Retinal pigment epithelial cell (primary cell): Measurements from ENCODE around the gene ROBO1.

Experiments used
- DNase-seq: peaks from one replicate; pipeline ENCODE4 v3.0.0-alpha.2; 2010; ENCODE audit warnings: low read depth
- H3K4me3 ChIP-seq: 2 replicates; pipeline ENCODE4 v1.5.1; 2011; ENCODE audit warnings: mild to moderate bottlenecking, low read length, control low read depth, moderate library complexity
- TF ChIP-seq, protein P1 (sequence below): conservative IDR thresholded peaks from 2 replicates; pipeline ENCODE4 v1.5.1; 2011; ENCODE audit warnings: low read depth, low read length, control low read depth, inconsistent platforms

ROBO1 gene

GRCh38 chr3:79672731-79673130 is 95.1 kb downstream of the ROBO1 start:
- TF ChIP-seq, protein P1, sequence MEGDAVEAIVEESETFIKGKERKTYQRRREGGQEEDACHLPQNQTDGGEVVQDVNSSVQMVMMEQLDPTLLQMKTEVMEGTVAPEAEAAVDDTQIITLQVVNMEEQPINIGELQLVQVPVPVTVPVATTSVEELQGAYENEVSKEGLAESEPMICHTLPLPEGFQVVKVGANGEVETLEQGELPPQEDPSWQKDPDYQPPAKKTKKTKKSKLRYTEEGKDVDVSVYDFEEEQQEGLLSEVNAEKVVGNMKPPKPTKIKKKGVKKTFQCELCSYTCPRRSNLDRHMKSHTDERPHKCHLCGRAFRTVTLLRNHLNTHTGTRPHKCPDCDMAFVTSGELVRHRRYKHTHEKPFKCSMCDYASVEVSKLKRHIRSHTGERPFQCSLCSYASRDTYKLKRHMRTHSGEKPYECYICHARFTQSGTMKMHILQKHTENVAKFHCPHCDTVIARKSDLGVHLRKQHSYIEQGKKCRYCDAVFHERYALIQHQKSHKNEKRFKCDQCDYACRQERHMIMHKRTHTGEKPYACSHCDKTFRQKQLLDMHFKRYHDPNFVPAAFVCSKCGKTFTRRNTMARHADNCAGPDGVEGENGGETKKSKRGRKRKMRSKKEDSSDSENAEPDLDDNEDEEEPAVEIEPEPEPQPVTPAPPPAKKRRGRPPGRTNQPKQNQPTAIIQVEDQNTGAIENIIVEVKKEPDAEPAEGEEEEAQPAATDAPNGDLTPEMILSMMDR: no peak
- H3K4me3 ChIP-seq: no peak overlapping the region
- DNase-seq: no peak

DNA sequence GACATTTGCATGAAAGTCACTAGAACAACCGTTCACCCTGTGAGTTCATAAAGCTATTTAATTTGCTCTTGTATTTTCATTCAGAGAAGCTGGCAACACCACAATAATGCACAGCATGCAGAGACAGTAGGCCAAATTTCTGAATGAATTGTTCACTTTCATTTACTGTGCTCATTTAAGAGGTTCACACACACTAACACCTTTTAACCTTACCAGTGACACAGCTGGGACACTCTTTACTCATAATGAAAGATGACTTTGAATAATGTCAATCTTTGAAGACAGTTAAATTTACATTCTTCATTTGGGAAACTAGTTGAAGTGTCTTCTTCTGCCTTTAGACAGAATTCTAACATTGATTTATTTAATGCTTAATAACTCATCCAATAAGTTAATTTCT is 95.7 kb downstream of the ROBO1 start:
- no peak overlapping the region for H3K4me3 ChIP-seq
- TF ChIP-seq, protein P1: no peak
- no peak for DNase-seq

GRCh38 chr3:79670178-79670577 is 97.6 kb downstream of the ROBO1 start:
- H3K4me3 ChIP-seq: no peak overlapping the region
- TF ChIP-seq, protein P1: no peak
- DNase-seq: no peak

DNA sequence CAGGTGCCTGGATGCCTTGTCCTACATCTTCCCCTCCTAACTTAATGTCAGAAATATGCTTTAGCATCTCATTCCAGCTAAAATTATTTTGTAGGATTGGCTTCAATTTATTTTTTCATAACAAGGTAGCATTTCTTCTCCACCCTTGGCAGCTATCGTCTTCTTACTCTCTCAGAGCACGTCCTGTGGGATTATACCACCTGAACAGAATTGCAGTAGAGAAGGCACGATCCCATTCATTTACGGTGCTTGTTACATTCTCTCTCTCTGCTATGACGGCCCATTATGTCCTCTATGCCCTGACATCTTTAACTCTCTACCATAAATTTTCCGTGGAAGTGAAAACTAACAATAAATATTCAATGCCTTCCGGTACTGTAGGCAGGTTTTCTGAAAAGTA is 103.3 kb downstream of the ROBO1 start:
- TF ChIP-seq, protein P1: no peak
- H3K4me3 ChIP-seq: no peak overlapping the region
- no peak for DNase-seq

- TF ChIP-seq, protein P1: no peak
- DNase-seq: no peak
Measured at GRCh38 chr3:79661896-79662295, 105.9 kb downstream of the ROBO1 start.

DNA sequence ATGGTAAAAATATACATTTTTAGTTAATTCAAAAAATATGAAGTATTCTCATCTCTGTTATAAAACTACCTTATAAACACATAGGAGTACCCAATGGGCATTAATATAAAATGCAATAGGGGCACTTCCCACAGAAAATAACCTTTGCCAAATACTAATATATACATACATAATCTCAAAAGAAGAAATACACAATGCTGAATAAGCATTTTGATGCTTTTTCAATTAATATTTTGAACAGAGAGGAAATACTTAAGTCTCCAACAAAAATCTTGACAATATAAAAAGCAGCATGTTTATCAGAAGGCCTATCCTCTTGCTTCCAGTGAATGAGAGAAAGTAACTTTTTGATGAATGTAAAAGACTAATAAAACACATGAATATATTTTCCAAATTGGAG is 110.7 kb downstream of the ROBO1 start:
- no peak overlapping the region for H3K4me3 ChIP-seq
- TF ChIP-seq, protein P1: no peak
- DNase-seq: no peak

More at GRCh38 chr3:79661896-79662295, 105.9 kb downstream of the ROBO1 start:
- H3K4me3 ChIP-seq: no peak overlapping the region

- no peak overlapping the region for H3K4me3 ChIP-seq
- DNase-seq: no peak
- TF ChIP-seq, protein P1: no peak
Measured at GRCh38 chr3:79654019-79654418, 113.8 kb downstream of the ROBO1 start.
